ENCODE data around the gene SAP30BP. TPM values are rescaled to one million over a fixed set of nuclear protein-coding genes. Genes with fewer than 3 reads are reported as not detected.
A peak's percentile ranks its signal among the peaks of the same experiment; 100 is the strongest.

SAP30BP gene
- total and polyA plus RNA-seq, 2 of the 13 experiments (the other 11 are each of a cell fraction or from before 2014, with no cell fraction given): 67.7 to 99.4 TPM

- TF ChIP-seq, protein P1, sequence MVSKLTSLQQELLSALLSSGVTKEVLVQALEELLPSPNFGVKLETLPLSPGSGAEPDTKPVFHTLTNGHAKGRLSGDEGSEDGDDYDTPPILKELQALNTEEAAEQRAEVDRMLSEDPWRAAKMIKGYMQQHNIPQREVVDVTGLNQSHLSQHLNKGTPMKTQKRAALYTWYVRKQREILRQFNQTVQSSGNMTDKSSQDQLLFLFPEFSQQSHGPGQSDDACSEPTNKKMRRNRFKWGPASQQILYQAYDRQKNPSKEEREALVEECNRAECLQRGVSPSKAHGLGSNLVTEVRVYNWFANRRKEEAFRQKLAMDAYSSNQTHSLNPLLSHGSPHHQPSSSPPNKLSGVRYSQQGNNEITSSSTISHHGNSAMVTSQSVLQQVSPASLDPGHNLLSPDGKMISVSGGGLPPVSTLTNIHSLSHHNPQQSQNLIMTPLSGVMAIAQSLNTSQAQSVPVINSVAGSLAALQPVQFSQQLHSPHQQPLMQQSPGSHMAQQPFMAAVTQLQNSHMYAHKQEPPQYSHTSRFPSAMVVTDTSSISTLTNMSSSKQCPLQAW (CRISPR knock-in tag; IDR thresholded peaks at IDR 0.05): no peak
- TF ChIP-seq ZNF430 (CRISPR knock-in tag; IDR thresholded peaks at IDR 0.05): no peak
- 0 out of 2 replicates have a peak, but pooled peaks have one; percentile 76 for TF ChIP-seq GPN1 (CRISPR knock-in tag; IDR thresholded peaks at IDR 0.05; ENCODE audit: borderline replicate concordance)
- TF ChIP-seq RBM39 (IDR thresholded peaks at IDR 0.05; ENCODE audit: low read depth, low read length, poor library complexity, severe bottlenecking): no peak
- TF ChIP-seq GLI4 (CRISPR knock-in tag; IDR thresholded peaks at IDR 0.05; ENCODE audit: borderline replicate concordance): no peak
- TF ChIP-seq ZSCAN9 (CRISPR knock-in tag; IDR thresholded peaks at IDR 0.05; ENCODE audit: borderline replicate concordance): no peak
- no peak for TF ChIP-seq ZNF7 (CRISPR knock-in tag; IDR thresholded peaks at IDR 0.05)
- TF ChIP-seq, protein P2, sequence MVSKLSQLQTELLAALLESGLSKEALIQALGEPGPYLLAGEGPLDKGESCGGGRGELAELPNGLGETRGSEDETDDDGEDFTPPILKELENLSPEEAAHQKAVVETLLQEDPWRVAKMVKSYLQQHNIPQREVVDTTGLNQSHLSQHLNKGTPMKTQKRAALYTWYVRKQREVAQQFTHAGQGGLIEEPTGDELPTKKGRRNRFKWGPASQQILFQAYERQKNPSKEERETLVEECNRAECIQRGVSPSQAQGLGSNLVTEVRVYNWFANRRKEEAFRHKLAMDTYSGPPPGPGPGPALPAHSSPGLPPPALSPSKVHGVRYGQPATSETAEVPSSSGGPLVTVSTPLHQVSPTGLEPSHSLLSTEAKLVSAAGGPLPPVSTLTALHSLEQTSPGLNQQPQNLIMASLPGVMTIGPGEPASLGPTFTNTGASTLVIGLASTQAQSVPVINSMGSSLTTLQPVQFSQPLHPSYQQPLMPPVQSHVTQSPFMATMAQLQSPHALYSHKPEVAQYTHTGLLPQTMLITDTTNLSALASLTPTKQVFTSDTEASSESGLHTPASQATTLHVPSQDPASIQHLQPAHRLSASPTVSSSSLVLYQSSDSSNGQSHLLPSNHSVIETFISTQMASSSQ (IDR thresholded peaks at IDR 0.05; ENCODE audit: low read depth): no peak
- TF ChIP-seq, protein P2 (CRISPR knock-in tag; IDR thresholded peaks at IDR 0.05; ENCODE audit: borderline replicate concordance): no peak
- TF ChIP-seq FOXO4 (CRISPR knock-in tag; conservative IDR thresholded peaks at IDR 0.05): no peak
- no peak for TF ChIP-seq CHD4 (IDR thresholded peaks at IDR 0.05; ENCODE audit: borderline replicate concordance, low read length)
- TF ChIP-seq ZNF510 (CRISPR knock-in tag; IDR thresholded peaks at IDR 0.05; ENCODE audit: low read depth): 0 out of 2 replicates have a peak, but pooled peaks have one; percentile 24
- no peak for TF ChIP-seq SIX4 (CRISPR knock-in tag; IDR thresholded peaks at IDR 0.05)
- TF ChIP-seq ZNF275 (CRISPR knock-in tag; IDR thresholded peaks at IDR 0.05; ENCODE audit: borderline replicate concordance): no peak
Measured at GRCh38 chr17:75720656-75721462, 53.7 kb downstream of the SAP30BP start, which contains the start of gene ITGB4 (continued).
